Erythroblast (primary cell): ENCODE data around the gene VEGFC.

Source experiments
- GATA1 ChIP-seq: IDR thresholded peaks from 2 replicates; pipeline ENCODE4 v1.6.1; 2011; ENCODE audit warnings: low read depth, mild to moderate bottlenecking, control low read depth, low read length, moderate library complexity
- POLR2A ChIP-seq: IDR thresholded peaks from 2 replicates; pipeline ENCODE4 v1.6.1; 2011; ENCODE audit warnings: mild to moderate bottlenecking, low read length

- TF ChIP-seq POLR2A (no peak), GATA1 (no peak)
Measured at GRCh38 chr4:176784816-176785215, 7.9 kb downstream of the VEGFC start.
